DMS114 treated with DMSO at 0.1 percent for 48 hours (cell line): ENCODE measurements around the gene CHST9.

Experiments used
- DNase-seq: peaks from one replicate; lab custom pipeline; 2025; ENCODE audit not compliant: unreplicated experiment; lab: John Stamatoyannopoulos, UW

The CHST9 gene

DNA sequence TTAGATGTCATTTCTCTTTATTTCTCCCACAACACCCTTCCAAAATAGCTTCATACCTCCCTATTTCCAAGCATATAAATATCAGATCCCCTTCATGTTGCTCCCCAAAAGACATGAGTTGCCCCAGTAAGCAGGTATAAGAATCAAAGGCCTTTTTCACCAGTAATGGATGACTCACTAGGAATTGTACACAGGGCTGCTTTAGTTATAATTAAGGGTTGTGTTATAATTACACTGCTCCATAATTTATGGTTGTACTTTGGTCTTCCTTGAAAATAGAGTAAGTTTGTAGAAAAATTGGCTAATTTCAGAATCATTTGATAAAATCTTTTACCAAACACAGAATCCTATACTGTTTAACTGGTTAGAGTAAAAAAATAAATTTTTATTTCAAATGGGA lies 310.8 kb downstream of the CHST9 start:
- no peak for DNase-seq

DNA sequence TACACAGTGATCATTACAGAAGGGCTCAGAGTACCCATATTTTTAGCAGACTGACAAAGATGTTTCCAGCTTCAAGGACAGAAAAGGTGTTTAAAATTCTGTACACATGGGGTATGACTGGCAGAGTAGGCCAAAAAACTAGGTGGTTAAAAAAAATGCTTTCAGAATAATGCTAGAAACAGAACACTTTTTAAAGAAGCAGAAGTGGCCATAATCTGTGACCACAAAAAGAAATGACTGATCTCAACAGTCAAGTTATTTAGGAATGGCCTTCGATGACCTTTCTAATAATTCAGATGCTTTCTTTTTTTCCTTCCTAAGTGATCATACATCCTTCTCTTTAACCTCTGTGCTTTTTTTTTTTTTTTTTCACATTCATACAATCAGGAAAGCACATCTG lies 315.5 kb downstream of the CHST9 start:
- DNase-seq: no peak

DNA sequence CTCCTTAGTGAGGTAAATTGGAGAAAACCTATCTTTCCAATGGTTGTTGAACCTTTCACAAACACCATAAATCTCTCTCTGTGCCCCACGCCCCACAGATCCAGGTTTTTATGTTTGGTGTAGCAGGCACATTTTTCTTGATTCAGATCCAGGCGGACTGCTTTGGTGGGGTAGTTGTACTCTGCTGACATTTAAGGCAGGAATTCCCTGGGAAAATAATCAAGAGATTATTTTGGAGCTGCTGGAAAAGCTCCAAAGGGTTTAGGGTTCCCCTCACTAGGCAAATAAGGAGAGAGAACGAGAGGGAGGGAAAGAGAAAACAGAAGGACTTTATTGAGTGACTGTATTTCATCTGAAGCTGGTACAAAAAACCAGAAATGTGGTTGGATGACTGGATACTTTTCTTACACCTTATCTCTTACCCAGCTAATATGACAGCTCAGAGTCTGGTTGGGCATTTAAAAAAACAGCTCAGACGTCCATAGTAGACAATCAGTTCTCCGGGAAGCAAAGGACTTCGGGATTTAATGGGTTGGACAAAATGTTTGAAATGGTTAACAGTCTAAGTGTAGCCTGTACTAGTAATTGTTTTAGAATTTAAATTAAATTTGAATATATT lies 316.0 kb downstream of the CHST9 start:
- DNase-seq: no peak

DNA sequence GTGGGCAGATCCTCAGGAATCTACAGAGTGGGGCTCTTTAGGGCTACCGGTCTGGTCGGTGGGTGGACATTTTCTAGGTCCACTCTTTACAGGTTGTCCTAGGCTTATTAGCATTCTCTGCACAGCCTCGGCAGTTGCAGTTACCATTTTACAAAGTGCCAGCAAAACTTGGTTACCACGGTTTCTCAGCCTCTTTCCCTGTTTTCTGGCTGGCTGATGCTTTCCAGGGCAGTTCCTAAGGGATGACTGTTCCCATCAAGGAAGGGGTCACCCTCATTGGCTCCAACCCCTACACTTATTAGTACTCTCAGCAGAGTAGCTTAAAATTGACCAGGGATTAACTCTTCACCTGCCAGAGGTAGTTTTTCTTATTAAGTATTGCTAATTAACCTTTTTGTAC lies 317.6 kb downstream of the CHST9 start:
- DNase-seq: no peak

DNA sequence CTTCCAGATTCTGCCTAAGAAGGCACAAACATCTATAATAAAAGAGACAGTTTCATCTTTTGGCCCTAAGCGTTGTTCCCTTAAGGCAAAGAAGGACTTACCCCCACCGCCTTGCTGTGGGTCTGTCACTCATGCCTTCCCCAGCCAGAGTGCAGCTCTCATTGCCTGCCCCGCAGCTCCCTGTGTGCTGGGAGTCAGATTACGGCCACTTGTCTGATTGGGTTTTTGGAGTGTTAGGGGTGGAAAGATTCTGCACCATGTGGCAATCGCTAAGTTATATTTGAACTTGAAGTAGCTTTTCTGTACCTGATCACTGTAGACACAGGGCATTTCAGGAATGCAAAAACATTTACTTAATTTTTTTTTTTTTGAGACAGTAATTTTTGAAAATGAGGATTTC lies 319.6 kb downstream of the CHST9 start, which contains the start of gene AQP4:
Gene AQP4, minus strand, starts transcription at position 151 of the 400 bp plus-strand sequence. Its CDS starts 18 bp downstream, at position 133.
- DNase-seq: no peak

DNA sequence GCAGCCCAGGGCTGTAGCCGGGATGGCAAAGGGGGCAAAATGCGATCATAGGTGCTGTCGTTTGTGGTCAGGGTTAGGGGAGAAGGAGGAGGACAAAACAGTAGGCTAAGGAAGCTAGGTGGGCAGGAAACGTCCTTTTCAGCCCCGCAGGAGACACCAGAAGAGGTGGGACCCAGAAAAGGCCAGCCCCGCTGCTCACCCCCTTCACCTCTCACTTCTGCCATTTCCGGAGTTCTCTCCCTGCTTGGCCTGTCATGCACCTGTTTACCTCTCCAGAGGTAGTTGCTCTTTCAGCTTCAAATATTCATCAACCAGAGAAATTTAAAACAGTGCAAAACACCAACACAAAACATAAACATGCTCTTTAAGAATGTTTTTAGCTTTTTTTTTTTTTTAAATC lies 320.4 kb downstream of the CHST9 start:
- DNase-seq: no peak

DNA sequence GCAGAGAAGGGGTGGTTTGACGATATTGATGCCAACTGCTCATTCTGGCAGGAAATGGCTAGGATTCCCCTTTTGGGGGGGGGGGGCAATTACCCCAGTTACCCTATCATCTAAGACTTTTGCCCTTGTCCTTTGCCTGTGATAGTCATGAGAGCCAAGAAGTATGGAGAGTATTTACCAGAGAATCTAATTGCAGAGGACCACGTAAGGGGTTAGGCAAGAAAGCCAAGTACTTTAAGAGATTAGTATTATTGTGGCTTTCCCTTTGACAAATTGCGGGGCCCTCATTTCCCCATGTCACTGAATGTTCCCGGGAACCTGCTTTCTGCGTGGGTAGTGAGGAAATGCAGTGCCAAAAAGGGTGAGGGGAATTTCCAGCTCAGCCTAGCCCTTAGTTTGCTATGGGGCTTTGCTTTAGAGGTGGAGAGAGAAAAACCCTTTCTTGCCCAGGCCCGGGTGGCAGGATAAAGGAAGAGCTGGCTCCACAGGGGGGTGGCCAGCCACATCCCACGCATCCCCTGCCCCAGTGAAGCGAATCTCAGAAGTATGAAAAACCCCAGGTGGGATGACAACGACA lies 321.1 kb downstream of the CHST9 start:
- no peak for DNase-seq

DNA sequence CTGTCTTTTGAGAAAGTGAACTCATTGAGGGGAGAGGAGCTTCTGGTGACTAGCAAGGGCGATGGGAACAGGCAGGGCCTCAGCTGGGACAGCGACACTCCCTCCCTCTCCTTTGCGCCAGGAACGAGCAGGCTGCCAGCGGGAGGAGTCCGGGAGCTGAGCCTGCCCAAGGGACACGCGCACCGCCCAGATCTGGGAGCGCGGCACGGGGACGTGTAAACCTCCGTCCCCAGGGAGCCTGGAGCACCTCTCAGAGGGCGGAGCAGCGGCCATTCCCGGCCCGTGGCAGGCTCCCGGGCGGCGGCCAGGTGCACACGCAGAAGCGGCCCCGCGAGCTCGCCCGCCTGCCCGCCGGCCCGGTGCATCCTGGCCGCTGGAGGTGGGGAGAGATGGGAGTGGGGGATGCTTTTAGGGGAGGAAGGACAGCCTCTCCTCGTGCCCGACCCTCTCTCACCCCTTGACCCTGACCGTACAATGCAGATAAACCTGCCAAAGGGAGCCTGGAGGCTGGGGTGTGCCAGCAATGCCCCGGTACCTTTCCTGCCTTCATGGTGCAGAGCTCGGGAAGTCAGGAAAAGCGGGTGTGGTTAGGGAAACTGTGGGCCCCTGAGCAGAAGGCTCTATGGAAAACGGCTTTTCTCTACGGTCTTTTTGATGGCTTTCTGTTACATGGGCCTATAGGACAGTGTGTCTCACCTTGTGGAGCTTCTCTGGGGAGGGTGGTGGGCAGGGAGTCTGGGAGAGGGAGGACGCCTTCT lies 321.8 kb downstream of the CHST9 start:
- no peak for DNase-seq

DNA sequence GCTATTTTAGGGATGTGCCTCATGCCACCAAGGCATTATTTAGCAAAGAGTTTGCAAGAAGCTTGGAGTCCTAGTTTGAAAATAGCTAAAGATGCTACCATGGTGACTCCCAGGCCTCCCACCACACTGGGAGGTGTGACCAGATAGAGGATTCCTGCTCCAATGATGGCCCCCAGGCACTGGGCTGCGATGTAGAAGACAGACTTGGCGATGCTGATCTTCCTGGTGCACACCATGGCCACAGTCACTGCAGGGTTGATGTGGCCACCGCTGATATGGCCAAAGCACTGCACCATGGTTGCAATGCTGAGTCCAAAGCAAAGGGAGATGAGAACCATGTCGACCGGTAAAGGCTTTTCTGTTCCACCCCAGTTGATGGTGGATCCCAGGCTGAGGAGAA lies 323.0 kb downstream of the CHST9 start:
- no peak for DNase-seq
